ACHN (cell line): Measurements from ENCODE around the gene VCL.

Experiments used
- DNase-seq: peaks from one replicate; pipeline ENCODE4 v3.0.0-alpha.2; 2015
- in situ Hi-C: cut with HindIII; loops from 2 replicates; pipeline ENCODE4 v1.10.0; 2017; ENCODE audit warnings: low sequenced_read_pairs, low pct_ligation_motif_present, low pct_unique_long_range_greater_than_20kb

The VCL gene

DNA sequence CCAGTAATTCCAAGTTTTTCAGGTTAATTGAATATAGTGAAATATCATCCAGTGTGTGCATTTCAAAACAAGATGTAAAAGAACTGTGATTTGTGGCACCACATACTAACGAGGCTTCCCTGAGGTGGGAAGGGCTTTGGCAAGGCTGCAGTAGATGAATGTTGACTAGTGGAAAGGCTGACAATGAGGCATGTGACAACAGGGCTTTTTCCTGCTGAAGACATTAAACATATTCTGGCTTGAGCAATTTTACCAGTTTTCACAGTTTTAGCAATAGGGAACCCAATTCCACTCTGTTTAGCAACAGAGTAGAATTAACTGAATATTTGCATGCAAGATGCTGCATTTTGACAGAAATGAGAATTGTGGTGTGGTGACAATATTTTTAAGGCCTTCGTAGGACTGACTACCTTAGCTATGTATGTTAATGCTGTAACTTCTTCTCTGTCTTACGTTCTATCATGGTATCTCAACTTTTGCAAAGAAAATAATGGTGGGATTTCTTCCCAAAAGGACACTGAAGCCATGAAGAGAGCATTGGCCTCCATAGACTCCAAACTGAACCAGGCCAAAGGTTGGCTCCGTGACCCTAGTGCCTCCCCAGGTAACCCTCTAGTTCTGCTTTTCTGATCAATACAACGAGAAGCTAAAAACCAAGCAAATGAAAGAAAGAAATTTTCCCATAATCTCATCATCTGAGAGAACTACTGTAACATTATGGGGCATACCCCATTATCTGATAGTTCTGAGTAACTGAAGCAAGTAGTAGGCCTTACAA lies 84.2 kb downstream of the VCL start:
- no peak for DNase-seq
- in situ Hi-C loops, result loop anchor here (25.0 kb wide), 1 partner anchor 195 kb away; no protein-coding TSS in a partner anchor

DNA sequence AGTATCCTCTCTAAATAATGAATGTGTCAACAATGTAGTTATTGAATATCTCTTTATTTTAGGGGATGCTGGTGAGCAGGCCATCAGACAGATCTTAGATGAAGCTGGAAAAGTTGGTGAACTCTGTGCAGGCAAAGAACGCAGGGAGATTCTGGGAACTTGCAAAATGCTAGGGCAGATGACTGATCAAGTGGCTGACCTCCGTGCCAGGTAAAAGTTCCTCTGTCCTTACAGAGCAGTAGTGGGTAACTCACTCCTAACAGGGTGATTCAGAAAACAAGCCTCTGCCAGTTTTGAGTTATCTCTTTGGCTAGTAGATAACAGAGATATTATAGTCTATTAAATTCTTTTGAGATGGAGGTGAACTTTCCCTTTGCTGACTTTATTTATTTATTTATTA lies 85.4 kb downstream of the VCL start:
- in situ Hi-C loops, result loop anchor here (25.0 kb wide), 1 partner anchor 196 kb away; no protein-coding TSS in a partner anchor
- no peak for DNase-seq

DNA sequence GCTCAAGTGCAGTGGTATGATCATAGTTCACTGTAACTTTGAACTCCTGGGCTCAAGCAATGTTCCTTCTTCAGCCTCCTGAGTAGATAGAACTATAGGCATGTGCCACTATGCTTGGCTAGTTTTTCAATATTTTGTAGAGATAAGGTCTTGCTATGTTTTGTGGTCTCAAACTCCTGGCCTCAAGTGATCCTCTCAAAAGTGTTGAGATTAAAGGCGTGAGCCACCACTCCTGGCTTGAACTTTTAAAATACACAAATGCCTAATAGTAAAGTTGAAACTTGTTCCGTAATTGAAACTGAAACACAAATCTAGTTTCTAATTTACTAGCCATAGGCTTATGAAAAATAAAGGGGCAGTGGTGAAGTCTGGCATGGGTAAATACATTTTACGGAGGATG lies 87.0 kb downstream of the VCL start:
- no peak for DNase-seq
- in situ Hi-C loops, result loop anchor here (25.0 kb wide), 1 partner anchor 198 kb away; no protein-coding TSS in a partner anchor

DNA sequence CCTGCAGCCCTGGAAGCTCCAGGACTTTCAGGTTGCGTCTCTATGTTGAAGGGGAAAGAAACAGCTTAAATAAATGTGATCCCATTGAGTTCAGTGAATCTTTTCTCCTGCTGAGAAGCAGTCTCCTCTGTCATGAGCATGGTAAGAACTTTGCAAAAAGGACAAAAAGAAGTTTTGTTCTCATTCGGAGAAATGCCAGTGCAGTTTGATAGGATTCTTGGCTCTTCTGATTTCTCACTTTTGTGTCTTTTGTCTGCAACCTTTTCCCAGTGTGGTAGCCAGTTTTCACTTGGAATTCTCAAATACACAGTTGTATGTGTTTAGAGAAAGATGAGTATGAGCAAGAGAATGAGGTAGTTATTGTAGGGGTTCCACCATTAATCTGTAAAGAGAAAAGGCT lies 88.4 kb downstream of the VCL start:
- in situ Hi-C loops, result loop anchor here (25.0 kb wide), 1 partner anchor 199 kb away; no protein-coding TSS in a partner anchor
- DNase-seq, result no peak

DNA sequence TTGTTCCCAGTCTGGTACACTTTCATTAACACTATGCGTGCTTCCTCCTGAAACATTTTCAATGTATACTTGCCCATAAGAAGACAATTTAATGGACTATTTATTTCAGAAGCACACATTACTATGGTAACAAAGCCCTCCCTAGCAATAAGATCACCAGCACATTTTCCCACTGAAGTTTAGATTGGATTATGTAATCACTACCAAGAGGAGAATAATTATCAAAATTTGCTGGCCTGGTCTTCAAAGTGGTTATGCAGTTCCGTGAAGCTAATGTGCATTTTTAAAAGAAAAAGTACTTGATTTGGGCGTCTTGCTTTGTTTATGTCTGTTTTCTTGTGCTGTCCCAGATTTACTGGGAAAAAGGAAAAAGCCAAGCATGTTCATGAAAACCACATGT lies 90.8 kb downstream of the VCL start:
- DNase-seq, result no peak
- in situ Hi-C loops, result loop anchor here (25.0 kb wide), 1 partner anchor 201 kb away; no protein-coding TSS in a partner anchor

DNA sequence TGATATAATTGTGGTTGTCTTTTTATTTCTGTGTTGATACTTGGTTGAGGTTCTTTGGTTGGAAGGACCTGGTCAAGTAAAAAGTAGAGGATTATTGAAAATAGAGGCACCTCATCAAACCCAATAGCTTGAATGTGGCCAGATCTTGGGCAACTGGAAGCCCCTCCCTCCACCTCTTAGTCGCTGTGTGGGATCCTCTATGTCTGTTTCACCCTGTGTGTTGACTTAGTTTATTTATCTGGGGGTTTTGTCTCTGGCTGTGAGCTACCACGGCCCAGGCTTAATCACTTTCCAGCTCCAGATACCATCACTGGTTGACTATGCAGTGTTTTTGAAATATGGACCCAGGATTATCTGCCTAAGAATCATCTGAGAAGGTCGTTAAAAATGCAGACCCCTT lies 94.5 kb downstream of the VCL start:
- in situ Hi-C loops, result loop anchor here (25.0 kb wide), 1 partner anchor 205 kb away; no protein-coding TSS in a partner anchor
- DNase-seq, result no peak

DNA sequence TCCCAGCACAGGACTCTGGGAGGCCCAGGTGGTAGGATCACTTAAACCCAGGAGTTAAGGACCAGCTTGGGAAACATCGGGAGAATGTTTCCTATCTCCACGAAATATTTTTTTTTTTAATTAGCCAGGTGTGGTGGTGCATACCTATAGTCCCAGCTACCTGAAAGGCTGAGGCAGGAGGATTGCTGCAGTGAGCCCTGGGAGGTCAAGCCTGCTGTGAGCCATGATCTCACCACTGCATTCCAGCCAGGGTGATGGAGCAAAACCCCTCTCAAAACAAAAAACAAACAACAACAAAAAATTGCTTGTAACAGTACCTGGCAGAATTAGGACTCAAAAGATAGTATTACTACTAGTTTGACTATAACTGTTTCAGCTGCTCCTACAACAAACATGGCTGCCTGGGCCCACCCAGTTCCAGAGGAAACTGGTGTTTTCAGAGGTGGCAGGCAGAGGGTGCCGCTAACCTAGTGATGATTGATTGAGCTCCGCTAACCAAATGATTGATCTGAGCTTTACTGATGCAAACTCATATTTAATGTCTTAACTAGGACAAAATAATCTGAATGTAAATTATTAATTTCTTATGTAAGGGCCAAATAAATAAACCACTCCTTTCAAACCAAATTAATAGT lies 95.7 kb downstream of the VCL start:
- in situ Hi-C loops, result loop anchor here (25.0 kb wide), 1 partner anchor 206 kb away; no protein-coding TSS in a partner anchor

DNA sequence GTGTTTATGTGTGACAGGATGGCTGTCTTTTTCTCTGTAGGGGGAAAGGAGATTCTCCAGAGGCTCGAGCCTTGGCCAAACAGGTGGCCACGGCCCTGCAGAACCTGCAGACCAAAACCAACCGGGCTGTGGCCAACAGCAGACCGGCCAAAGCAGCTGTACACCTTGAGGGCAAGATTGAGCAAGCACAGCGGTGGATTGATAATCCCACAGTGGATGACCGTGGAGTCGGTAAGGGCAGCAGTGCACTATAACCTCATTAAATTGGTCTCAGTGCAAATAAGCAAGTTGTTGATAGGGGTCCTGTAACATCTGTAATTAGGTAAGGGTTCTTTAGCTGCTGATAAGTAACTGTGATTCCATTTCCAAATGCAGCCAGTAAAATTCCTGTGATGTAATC lies 96.3 kb downstream of the VCL start:
- no peak for DNase-seq
- in situ Hi-C loops, result loop anchor here (25.0 kb wide), 1 partner anchor 207 kb away; no protein-coding TSS in a partner anchor

More for the DNA sequence above, 95.7 kb downstream of the VCL start:
- DNase-seq, result no peak

DNA sequence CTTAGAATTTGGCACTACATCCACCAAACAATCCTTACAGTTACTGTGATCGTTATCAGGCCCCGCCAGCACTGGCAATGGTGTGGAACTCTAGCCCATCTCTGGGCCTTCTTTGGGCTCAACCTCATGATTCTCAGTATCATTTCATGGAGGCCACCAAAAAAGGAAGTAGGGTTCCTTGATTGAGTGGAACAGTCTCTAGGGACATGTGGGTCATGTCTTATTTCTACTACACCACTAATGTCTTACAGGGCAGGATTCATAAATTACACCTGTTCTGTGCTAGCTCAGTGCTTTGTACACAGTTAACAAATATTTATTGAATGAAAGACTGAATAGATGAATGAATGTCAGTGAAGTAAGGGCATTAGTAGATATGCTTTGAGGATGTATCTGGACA lies 98.9 kb downstream of the VCL start:
- in situ Hi-C loops, result loop anchor here (25.0 kb wide), 1 partner anchor 209 kb away; no protein-coding TSS in a partner anchor
- no peak for DNase-seq

DNA sequence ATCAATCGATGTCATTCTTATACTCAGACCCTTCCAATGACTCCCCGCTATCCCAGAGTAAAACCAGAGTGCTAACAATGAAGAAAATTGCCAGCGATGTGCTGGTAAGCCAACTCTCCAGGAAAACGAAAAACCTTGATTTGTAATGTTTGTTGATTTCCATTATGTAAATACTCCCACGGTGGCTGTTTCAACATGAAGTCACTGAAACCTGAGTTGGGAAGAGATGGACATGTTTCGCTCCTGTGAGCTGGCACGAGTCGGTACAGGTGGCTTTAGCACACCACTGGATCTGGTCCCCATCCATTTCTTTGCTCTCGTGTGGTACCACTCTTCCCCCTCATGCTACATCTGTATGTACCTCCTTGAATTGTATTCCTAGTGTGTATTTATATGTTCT lies 99.9 kb downstream of the VCL start:
- no peak for DNase-seq
- in situ Hi-C loops, result loop anchor here (25.0 kb wide), 1 partner anchor 210 kb away; no protein-coding TSS in a partner anchor

DNA sequence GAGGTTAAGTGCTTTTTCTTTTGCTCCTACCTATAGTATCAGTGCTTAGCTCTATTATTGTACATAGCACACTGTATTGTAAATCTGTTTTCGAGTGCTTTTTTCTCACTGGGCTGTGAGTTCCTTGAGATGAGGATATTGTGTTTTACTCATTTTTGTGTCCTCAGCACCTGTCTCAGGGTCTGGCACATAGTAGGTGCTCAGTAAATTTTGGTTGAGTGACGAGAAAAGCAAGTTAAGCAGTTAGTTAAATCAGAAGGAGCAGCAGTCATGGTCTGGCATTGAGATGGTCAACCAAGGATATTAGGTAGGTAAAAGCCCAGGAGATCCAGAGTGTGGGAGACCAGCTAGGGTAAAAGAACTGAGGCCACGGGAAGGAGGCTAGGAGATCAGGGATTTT lies 101.5 kb downstream of the VCL start:
- in situ Hi-C loops, result loop anchor here (25.0 kb wide), 1 partner anchor 212 kb away; no protein-coding TSS in a partner anchor
- DNase-seq, result no peak

DNA sequence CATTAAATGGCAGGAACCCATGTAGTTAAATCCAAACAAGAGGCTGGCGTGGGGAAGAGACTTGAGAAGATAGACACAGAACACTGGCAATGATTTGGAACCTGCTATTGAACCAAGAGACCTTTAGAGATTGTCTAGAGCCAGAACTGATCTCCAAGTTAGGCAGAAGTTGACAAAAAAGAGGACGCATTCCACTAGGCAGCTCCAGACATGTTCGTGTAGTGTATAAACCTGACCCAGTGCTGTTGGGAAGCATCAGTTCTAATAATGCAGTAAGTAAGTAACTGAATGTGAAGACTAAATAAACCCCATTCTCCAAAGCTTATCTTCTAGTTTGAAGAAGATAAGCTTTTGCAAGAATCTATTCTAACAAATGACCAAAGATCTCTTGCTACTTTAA lies 101.9 kb downstream of the VCL start:
- in situ Hi-C loops, result loop anchor here (25.0 kb wide), 1 partner anchor 213 kb away; no protein-coding TSS in a partner anchor
- DNase-seq, result no peak

DNA sequence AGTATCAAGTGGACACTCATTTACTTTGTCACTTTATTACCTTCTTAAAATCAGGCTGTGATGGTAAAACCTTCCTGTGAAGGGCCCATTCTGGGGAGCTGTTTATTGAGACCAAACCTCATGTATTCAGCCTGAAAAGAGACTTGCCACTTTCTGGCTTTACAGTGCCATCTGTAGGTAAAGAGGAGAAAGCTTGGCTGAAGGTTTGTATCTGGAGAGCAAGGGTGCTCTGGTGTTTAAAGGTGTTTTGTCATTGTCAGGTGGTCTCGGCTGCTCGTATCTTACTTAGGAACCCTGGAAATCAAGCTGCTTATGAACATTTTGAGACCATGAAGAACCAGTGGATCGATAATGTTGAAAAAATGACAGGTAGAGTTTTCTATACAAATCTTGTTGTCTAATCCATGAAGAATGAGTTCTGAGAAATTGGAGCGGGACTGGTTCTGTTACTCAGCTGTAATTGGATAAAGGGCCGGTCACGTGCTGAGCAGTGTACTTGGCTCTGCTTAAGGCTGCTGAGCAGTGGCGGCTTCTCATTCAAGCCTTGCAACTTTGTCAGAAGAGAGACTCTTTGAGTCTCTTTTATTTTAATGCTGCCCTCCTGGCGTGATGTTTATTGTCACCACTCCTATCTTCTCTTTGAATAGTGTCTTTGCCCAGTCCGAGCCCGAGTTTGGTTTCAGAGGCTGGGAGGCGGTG lies 105.8 kb downstream of the VCL start:
- in situ Hi-C loops, result no loop called here

DNA sequence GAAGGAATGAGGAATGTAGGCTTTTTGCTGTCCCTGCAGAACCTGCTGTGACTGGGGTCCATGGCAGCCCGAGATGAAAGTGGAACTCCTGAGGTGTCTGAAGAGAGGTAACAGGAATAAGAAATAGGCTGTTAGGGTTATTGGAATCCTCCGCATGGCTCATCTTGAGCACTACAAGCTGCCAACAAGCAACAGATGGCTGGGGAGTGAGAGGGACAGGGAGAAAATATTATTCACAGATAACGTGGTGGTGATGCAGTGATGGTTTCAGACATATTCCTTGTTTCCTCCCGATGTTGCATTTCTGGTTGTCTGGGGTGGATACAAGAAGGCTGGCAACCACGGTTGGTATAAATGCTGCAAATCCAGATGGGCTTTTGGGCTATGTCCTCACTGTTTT lies 106.6 kb downstream of the VCL start:
- in situ Hi-C loops, result no loop called here

More for the DNA sequence above, 105.8 kb downstream of the VCL start:
- peak; percentile 51 for DNase-seq

DNA sequence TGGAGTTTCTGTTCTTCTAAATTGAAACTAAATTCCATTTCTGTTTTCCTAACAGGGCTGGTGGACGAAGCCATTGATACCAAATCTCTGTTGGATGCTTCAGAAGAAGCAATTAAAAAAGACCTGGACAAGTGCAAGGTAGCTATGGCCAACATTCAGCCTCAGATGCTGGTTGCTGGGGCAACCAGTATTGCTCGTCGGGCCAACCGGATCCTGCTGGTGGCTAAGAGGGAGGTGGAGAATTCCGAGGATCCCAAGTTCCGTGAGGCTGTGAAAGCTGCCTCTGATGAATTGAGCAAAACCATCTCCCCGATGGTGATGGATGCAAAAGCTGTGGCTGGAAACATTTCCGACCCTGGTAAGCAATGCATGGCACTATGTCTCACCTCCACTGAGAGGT lies 107.1 kb downstream of the VCL start:
- no peak for DNase-seq
- in situ Hi-C loops, result no loop called here

More for the DNA sequence above, 106.6 kb downstream of the VCL start:
- DNase-seq, result no peak

DNA sequence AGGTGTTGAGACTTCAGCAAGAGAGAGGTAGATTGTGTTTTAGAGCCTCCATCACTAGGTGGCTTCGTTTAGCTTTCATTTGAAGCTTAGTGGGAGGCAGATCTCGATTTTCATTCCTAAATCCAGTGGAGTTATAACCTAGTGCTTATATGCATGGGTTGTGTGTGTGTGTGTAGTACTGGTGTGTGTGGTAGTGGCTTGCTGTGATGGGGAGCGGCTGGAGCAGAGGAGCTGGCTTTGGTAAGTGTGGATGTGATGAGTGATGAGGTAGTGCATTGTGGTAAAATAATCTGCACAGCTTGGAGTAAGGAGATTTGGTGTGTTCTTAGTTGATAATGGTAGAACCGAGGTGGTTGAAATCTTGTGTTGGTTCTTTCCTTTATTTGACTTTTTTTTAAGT lies 109.5 kb downstream of the VCL start:
- no peak for DNase-seq
- in situ Hi-C loops, result no loop called here

DNA sequence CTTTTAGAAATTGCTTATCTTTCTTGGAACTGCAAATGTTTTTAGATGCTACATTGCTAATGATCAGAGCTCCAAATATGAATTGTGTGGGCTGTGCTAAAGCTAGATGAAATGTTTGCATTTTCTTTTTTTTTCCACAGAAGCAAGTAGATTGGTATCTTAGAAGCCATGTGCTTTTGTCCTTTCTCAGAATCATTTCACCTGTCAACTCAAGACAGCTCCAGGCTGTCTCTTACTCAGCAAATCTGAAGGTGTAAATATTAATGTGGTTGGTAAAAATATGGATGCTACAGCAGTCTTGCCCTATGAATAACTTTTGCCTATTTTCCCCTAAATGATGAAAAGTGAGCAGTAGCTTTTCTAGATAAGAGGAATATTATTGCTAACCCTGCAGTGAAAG lies 111.5 kb downstream of the VCL start:
- DNase-seq, result no peak
- in situ Hi-C loops, result no loop called here

DNA sequence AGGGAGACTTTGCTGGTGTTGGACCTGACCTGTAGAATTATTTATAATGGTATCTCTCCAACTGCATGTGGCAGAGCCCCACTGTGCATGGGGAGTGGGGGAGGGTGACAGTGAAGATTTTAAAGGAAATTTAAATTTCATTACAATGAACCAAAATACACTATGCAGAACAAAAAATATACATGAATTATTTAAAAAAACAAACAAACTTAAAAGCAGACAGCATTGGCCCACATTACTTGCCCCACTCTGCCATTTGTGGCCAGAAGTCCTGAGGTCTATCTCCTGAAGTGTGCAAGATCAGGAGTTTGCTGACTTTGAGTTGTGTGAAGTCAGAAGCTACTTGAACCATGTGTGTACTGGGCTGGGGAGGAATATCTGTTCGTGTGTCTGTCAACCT lies 112.2 kb downstream of the VCL start:
- in situ Hi-C loops, result no loop called here

DNA sequence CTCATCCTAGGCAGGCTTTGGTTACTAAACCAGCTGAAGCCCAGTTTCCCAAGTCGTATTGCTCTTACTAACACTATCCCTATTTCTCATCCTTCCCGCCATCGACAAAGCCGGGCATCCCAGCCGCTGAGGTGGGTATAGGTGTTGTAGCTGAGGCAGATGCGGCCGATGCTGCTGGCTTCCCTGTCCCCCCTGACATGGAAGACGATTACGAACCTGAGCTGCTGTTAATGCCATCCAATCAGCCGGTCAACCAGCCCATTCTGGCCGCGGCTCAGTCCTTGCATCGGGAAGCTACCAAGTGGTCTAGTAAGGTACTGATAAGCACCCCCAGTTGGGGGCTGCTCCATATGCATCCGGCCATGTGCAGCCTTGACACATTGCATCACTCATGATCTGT lies 113.9 kb downstream of the VCL start:
- no peak for DNase-seq

More for the DNA sequence above, 112.2 kb downstream of the VCL start:
- DNase-seq, result no peak

More for the DNA sequence above, 113.9 kb downstream of the VCL start:
- in situ Hi-C loops, result no loop called here
